Psoas muscle (tissue), 8 donors: ENCODE data around the gene HSPA13. TPM values are rescaled to one million over a fixed set of nuclear protein-coding genes. Genes with fewer than 3 reads are reported as not detected.

Experiments
- ATAC-seq, 4 donors: fragments of 200-7000 bp; cut with Tn5 transposase; one replicate each; pipeline ENCODE4 v1.9.1; 2020; ENCODE audit warnings: moderate library complexity in 3 of 4, mild to moderate bottlenecking in 2 of 4
- DNase-seq, 2 donors: peaks; one replicate each; pipeline ENCODE4 v3.0.0-alpha.2; 2020
- H3K27ac ChIP-seq: fragments of 200-600 bp; one replicate; pipeline ENCODE4 v1.8.0; 2022
- H3K27me3 ChIP-seq, 3 donors: fragments of 200-600 bp in 1 of 3; one replicate each; pipeline versions ENCODE4 v1.6.1 to v1.8.0; 2013 to 2022; ENCODE audit warnings: low read length in 2 of 3, mild to moderate bottlenecking in 2 of 3, moderate library complexity in 1 of 3; ENCODE audit not compliant: insufficient read depth in 3 of 3
- H3K36me3 ChIP-seq, 2 donors: fragments of 200-600 bp in 1 of 2; one replicate each; pipeline versions ENCODE4 v1.6.1 to v1.8.0; 2013 to 2022; ENCODE audit warnings: low read depth in 1 of 2, mild to moderate bottlenecking in 1 of 2, moderate library complexity in 1 of 2; ENCODE audit not compliant: insufficient read depth in 1 of 2
- H3K4me1 ChIP-seq: fragments of 200-600 bp; one replicate; pipeline ENCODE4 v1.8.0; 2022
- H3K4me3 ChIP-seq: fragments of 200-600 bp; one replicate; pipeline ENCODE4 v1.8.0; 2022; ENCODE audit warnings: mild to moderate bottlenecking
- H3K9me3 ChIP-seq: fragments of 200-600 bp; one replicate; pipeline ENCODE4 v1.8.0; 2022
- WGBS, 3 donors: extraction: QIAGEN DNeasy Blood & Tissue Kit; methylation state at CpG; one replicate each; pipeline versions ENCODE4 v1.1.6 to v1.1.7; 2013; 5-methylcytosine and 5-hydroxymethylcytosine counted together
- intact Hi-C, 2 donors: fragments of 100-400 bp; cut with DNase I; formaldehyde crosslinking; loops; one replicate each; pipeline versions ENCODE4 v1.11.0 to v1.14.2; 2022
- polyA plus RNA-seq, 3 donors: library from polyadenylated mRNA; stranded (reverse); fragments of 200-250 nt; gene quantifications; one replicate each; pipeline ENCODE4 v1.2.3, GENCODE V29; 2013
- total RNA-seq, 4 donors: library from RNA; stranded (reverse); fragmentation: NEBNext Ultra II Directional in 2 of 4; extraction: Animal tissue kit (Norgen Biotek cat#: 25700) in 2 of 4; gene quantifications; one replicate each; pipeline versions ENCODE4 v1.2.1 to v1.2.4, GENCODE V29; 2021 to 2023
- TF ChIP-seq, protein P1 (sequence below): fragments of 200-600 bp; IDR thresholded peaks from one replicate; pipeline ENCODE4 v1.8.0; 2022; ENCODE audit warnings: antibody characterized with exemption
- donor health status: healthy with polysubstance abuse.
- donor health status: DM: no; HTN: no; CAD: no; lungs with moderate emphysema.
- donor health status: Bipolar disorder and iron deficiency.
- donor health status: healthy.
- donor health status: DM: yes; HTN: yes; CAD: no.
- donor health status: DM: no; HTN: no; CAD: no.
- donor health status: DM: no; HTN: no; CAD: no.
- donor health status: DM: yes; HTN: yes; CAD: no.

HSPA13 gene
- total and polyA plus RNA-seq, 7 donors: 5.7 to 14.1 (median 8.6) TPM

DNA sequence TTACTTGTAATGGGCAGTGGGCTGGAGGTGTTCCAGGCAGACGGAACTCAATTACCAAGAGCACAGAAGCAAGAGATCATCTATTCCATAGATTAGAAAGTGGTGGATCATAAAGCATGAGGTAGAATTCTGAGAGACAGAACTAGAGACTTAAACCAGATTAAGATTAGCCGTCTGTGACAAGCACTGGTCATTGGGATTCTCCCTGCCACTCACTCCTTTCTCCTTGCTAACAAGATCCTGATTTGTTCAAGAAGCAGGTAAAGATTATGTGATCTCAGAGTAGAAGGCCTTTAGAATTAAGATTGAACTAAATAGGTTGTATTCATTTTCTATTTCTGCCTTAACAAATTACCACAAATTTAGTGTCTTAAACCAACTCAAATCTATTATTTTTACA lies 1.5 kb upstream of the HSPA13 start:
- ATAC-seq (no peak), DNase-seq (no peak)
- Histone ChIP-seq H3K4me1 (peaks cover 19% of the 10 kb centered on the region), H3K27ac (peak overlapping the region; percentile 83), H3K27me3 (no peaks in the 10 kb centered on the region), H3K4me3 (peak overlapping the region; percentile 81), H3K36me3 (peaks cover 0 to 5% of the 10 kb centered on the region in 2 donors), H3K9me3 (no peaks in the 10 kb centered on the region)
- whole genome bisulfite sequencing, 3 donors: 90 to 96% (median 92%) methylated on average over 2 of the region's 2 CpGs
- TF ChIP-seq, protein P1, sequence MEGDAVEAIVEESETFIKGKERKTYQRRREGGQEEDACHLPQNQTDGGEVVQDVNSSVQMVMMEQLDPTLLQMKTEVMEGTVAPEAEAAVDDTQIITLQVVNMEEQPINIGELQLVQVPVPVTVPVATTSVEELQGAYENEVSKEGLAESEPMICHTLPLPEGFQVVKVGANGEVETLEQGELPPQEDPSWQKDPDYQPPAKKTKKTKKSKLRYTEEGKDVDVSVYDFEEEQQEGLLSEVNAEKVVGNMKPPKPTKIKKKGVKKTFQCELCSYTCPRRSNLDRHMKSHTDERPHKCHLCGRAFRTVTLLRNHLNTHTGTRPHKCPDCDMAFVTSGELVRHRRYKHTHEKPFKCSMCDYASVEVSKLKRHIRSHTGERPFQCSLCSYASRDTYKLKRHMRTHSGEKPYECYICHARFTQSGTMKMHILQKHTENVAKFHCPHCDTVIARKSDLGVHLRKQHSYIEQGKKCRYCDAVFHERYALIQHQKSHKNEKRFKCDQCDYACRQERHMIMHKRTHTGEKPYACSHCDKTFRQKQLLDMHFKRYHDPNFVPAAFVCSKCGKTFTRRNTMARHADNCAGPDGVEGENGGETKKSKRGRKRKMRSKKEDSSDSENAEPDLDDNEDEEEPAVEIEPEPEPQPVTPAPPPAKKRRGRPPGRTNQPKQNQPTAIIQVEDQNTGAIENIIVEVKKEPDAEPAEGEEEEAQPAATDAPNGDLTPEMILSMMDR: no peak
- intact Hi-C loops: loop anchor here in 1 of 2 donors (5.0 kb wide), 1 partner anchor 127 kb away; no protein-coding TSS in a partner anchor

DNA sequence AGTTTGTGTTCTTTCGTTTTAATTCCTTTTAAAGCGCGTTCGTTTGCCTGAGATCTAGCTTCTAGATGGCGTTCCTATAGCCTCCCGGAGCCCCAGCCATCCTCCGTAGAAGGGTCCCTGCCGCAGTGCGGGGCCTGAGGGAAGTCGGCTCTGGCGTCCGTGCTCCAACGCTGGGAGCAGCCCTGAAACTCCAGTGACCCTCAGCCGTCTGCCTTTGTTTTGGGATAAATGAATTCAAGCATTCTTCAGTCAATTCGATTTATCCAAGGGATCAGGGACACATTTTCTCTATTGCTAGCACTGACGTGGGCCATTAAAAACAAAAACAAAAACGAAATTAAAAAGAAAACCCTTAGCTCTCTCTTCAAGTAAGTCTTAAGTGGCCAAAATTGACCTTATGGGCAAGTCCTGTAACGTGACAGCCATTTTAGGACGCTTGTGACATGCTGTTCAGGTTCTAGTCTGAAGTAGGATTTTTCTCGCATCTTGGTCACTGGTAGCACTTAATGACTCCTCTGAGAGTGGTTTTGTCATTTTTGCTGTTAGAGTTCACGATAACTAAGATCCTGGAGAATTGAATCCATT lies 742 bp upstream of the HSPA13 start:
- peaks cover 19% of the 10 kb centered on the region for H3K4me1 ChIP-seq
- TF ChIP-seq, protein P1: no peak
- no peaks in the 10 kb centered on the region for H3K9me3 ChIP-seq
- H3K4me3 ChIP-seq: peak overlapping the region; percentile 81
- peaks cover 0 to 6% of the 10 kb centered on the region in 2 donors for H3K36me3 ChIP-seq
- no peaks in the 10 kb centered on the region for H3K27me3 ChIP-seq
- H3K27ac ChIP-seq: peak overlapping the region; percentile 83
- DNase-seq: no peak
- ATAC-seq: peak; percentile 31 to 59 (median 38)
- intact Hi-C loops: loop anchor here in 1 of 2 donors (5.0 kb wide), 1 partner anchor 126 kb away; no protein-coding TSS in a partner anchor
- 2 to 3% (median 3%) methylated on average over 21 of the region's 21 CpGs for WGBS, 3 donors

DNA sequence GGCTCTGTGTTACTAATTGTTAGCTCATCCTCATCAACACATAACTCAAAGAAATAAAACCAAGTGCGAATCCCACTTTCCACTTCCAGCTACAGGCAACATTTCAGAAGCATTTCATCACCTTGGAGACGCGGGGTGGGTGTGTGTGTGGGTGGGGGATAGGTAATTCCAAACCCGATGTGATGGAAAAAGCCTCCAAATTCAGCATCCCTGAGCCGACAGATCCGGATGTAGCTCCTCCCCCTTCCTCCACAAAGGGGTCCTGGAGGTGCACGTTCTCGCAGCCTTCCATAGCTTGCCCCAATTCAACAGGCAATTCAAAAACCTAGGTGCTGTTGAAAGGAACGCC lies 486 bp downstream of the HSPA13 start:
- TF ChIP-seq, protein P1: no peak
- Histone ChIP-seq H3K9me3 (no peaks in the 10 kb centered on the region), H3K4me3 (peak overlapping the region; percentile 81), H3K36me3 (peaks cover 4 to 18% of the 10 kb centered on the region in 2 donors), H3K27ac (peak overlapping the region; percentile 79), H3K4me1 (peaks cover 19% of the 10 kb centered on the region), H3K27me3 (no peaks in the 10 kb centered on the region)
- 0 to 1% (median 1%) methylated on average over 9 of the region's 9 CpGs for WGBS, 3 donors
- DNase-seq (no peak), ATAC-seq (no peak)
- intact Hi-C loops: loop anchor here in 1 of 2 donors (5.0 kb wide), 1 partner anchor 125 kb away; no protein-coding TSS in a partner anchor

DNA sequence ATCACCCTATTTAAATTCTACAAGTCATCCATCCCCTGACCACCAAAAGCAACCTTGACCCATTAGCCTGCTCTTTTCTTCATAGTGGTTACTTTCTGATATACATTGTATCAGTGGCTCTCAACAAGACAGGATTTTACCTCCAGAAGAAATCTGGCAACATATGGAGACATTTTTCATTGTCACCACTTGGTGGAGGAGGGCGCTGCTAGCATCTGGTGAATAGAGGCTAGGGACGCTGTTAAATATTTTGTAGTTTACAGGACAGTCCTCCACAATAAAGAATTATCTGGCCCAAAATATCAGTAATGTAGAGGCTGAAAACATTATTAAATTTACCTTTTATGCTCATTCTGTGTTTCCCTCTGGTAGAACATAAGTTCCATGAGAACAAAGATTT lies 6.1 kb downstream of the HSPA13 start:
- TF ChIP-seq, protein P1: no peak
- Histone ChIP-seq H3K4me1 (peaks cover 8% of the 10 kb centered on the region), H3K9me3 (no peaks in the 10 kb centered on the region), H3K36me3 (peaks cover 4 to 73% of the 10 kb centered on the region in 2 donors), H3K27me3 (no peaks in the 10 kb centered on the region), H3K27ac (no peak overlapping the region), H3K4me3 (no peak overlapping the region)
- no peak for ATAC-seq
- WGBS, 3 donors: 94 to 100% (median 98%) methylated on average over 2 of the region's 2 CpGs
- intact Hi-C loops: no loop called here
- DNase-seq: no peak

DNA sequence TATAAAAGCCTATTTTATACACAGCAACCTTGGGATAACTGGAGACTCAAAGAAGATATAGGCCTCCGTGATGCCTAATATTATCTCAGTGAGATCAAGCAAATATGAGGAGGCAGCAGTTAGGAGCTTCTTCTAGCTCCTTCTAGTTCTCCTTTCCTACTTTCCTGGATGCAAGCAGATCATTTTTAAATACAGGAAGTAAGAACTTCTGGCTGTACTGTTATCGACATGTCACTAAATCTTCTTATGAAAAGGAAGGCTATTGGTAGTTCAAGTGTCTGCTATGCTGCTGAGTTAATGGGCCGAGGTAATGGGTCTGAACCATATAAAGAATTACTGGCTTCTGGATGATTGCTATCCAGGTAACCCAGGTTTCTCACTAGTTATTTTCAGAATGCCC lies 15.9 kb downstream of the HSPA13 start:
- 73 to 86% (median 79%) methylated on average over 3 of the region's 3 CpGs for WGBS, 3 donors
- TF ChIP-seq, protein P1: no peak
- no peaks in the 10 kb centered on the region for H3K9me3 ChIP-seq

More for the DNA sequence above, 15.9 kb downstream of the HSPA13 start:
- no peak overlapping the region for H3K4me3 ChIP-seq
- ATAC-seq (no peak), DNase-seq (no peak)
- H3K4me1 ChIP-seq: no peaks in the 10 kb centered on the region
- H3K36me3 ChIP-seq: peaks cover 0 to under 1% of the 10 kb centered on the region in 2 donors
- no peak overlapping the region for H3K27ac ChIP-seq
- no peaks in the 10 kb centered on the region for H3K27me3 ChIP-seq
- intact Hi-C loops: no loop called here
